ENCODE measurements around the gene SLAMF9. TPM values are rescaled to one million over a fixed set of nuclear protein-coding genes. Genes with fewer than 3 reads are reported as not detected.
A peak's percentile ranks its signal among the peaks of the same experiment; 100 is the strongest.

The SLAMF9 gene
- total RNA-seq, 1 donor from 2014 or later = not detected

DNA sequence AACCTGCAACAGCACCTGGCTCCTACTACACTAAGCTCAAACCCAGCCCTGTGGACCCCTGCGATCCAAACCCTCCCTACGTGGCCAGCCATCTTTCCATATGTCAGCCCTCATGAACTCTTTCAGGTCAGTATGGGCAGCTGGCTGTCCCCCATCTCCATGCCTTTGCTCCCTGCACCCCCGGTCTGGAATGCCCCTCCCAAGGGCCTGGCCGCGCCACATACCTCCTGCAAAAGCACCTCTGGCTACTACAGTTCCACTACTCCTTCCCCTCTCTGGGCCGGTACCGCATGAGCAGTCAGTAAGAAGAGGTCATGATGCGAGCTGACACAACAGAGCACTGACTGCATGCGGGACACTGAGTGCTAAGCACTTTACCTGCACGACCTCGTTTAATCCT lies 18.7 kb downstream of the SLAMF9 start:
- no peak for DNase-seq
- intact Hi-C loops (cut with DNase I) = loop anchor here (5.0 kb wide), 1 partner anchor 72 kb away; no protein-coding TSS in a partner anchor
- Histone ChIP-seq H3K27ac (no peak overlapping the region), H3K4me3 (no peak overlapping the region), H3K36me3 (no peaks in the 10 kb centered on the region), H3K4me1 (peaks cover 6% of the 10 kb centered on the region), H3K9me3 (no peaks in the 10 kb centered on the region), H3K27me3 (no peaks in the 10 kb centered on the region)
- no peak for ATAC-seq
- TF ChIP-seq, protein P1, sequence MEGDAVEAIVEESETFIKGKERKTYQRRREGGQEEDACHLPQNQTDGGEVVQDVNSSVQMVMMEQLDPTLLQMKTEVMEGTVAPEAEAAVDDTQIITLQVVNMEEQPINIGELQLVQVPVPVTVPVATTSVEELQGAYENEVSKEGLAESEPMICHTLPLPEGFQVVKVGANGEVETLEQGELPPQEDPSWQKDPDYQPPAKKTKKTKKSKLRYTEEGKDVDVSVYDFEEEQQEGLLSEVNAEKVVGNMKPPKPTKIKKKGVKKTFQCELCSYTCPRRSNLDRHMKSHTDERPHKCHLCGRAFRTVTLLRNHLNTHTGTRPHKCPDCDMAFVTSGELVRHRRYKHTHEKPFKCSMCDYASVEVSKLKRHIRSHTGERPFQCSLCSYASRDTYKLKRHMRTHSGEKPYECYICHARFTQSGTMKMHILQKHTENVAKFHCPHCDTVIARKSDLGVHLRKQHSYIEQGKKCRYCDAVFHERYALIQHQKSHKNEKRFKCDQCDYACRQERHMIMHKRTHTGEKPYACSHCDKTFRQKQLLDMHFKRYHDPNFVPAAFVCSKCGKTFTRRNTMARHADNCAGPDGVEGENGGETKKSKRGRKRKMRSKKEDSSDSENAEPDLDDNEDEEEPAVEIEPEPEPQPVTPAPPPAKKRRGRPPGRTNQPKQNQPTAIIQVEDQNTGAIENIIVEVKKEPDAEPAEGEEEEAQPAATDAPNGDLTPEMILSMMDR (IDR thresholded peaks at IDR 0.05) = no peak

DNA sequence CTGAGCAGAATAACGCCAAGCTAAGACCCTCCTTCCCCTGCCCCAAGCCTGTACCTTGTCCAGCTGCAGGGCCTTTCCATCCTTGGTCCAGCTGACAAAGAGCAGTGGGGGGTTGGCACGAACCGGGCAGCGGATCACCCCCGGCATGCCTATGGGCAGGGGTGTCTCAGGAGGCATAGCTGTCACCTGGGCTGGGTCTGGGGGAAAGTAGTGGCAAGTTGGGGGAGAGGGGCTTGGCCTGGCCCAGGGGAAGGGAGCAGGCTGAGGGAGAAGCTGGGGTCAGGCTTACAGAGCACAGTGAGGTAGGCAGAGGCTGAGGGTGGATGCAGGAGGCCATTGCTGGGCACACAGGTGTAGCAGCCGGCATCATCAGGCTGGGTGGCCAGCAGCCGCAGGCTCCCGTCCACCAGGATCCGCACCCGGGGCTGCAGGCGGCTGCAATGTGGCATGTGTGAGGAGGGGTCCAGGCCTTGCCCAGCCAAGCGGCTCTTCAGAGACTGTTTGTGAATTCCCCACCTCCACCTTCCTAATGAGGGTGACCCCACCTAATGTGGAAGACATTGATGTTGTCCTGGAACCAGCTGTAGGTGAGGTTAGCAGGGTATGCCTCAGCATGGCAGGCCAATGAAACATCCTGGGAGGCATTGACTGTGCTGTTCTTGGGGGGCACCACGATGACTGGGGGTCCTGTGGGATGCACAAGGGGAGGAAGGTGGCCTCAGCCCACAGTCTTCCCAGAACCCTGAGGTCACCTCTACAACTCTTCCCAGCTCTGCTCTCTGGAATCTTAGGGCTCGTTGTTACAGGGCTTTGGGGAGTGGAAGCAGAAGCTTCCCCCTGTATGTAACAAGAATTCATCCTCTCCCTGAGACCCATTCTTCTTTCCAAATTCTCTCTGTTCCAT lies 19.6 kb downstream of the SLAMF9 start:
- intact Hi-C loops (cut with DNase I) = loop anchor here (5.0 kb wide), 1 partner anchor 73 kb away; no protein-coding TSS in a partner anchor
- DNase-seq (peak; percentile 48), ATAC-seq (no peak)
- no peak overlapping the region for H3K27ac ChIP-seq
- H3K4me1 ChIP-seq = peaks cover 6% of the 10 kb centered on the region
- TF ChIP-seq, protein P1 (IDR thresholded peaks at IDR 0.05) = no peak
- no peak overlapping the region for H3K4me3 ChIP-seq
- H3K36me3 ChIP-seq = no peaks in the 10 kb centered on the region
- no peaks in the 10 kb centered on the region for H3K27me3 ChIP-seq
- H3K9me3 ChIP-seq = no peaks in the 10 kb centered on the region

DNA sequence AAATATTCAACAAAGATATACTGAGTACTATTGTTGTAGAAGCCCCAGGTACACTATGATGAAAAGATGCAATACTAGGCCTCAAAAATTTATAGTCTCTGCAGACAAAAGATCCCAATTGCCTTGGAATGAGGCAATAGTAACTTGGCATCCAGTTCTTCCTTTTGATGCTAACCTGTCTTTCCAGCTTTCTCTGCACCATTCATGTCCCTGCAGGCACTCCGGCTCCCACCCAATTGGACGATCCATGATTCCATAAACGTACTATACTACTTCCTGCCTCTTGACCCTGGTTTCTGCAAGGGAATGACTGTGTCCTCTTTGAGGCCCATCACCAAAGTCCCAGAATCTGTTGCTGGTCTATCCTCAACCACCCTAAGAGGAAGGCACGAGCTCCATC lies 20.7 kb downstream of the SLAMF9 start:
- Histone ChIP-seq H3K36me3 (no peaks in the 10 kb centered on the region), H3K4me3 (no peak overlapping the region), H3K27ac (no peak overlapping the region), H3K27me3 (no peaks in the 10 kb centered on the region), H3K4me1 (peaks cover 6% of the 10 kb centered on the region), H3K9me3 (no peaks in the 10 kb centered on the region)
- intact Hi-C loops (cut with DNase I) = no loop called here
- TF ChIP-seq, protein P1 (IDR thresholded peaks at IDR 0.05) = no peak
- no peak for ATAC-seq
- DNase-seq = no peak

DNA sequence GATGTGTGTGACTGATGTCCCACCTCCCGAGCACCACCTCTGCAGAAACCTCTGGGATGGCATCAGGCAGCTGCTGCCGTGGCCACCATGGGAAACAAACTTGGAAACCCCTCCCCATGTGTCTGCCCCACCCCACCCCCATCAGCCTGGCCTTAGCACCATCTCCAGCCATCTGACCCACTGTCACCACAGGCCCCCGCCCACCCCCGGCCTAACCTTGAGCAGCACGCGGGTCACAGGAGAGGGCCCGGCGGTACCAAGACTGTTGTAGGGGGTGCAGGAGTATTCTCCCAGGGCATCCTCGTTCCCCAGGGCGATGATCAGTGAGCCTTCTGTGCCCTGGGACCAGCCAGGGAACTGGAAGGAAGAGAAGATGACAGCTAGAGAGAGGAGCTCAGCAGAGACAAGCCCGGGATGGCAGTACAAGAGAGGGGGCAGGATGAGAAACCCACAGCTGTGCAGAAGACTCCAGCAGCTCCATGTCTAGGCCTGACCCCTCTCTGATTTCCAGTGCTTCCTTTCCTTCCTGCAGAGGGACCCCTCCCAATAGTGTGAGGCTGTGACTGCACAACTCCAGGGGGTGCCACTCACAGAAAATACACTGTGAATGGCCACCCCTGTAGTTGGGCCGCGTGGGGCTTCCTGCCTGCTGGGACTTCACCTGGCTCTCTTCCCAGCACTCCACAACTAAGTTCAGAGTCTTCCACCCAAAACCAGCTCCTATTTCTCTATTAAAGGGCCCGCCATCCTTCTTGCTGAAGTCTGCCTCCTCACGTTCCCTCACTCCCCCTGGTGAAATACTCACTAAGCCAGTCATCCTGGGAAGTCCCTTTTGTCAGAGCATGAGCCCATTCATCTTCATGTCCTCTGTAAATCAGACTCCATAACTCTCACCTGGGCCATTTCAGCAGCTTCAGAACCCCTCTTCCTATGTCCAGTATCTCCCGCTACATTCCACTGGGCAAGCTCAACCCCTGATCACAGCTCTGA lies 21.4 kb downstream of the SLAMF9 start:
- Histone ChIP-seq H3K9me3 (no peaks in the 10 kb centered on the region), H3K36me3 (no peaks in the 10 kb centered on the region), H3K27me3 (no peaks in the 10 kb centered on the region), H3K4me3 (no peak overlapping the region), H3K27ac (no peak overlapping the region), H3K4me1 (peaks cover 6% of the 10 kb centered on the region)
- intact Hi-C loops (cut with DNase I) = no loop called here
- TF ChIP-seq, protein P1 (IDR thresholded peaks at IDR 0.05) = no peak
- ATAC-seq (no peak), DNase-seq (no peak)

DNA sequence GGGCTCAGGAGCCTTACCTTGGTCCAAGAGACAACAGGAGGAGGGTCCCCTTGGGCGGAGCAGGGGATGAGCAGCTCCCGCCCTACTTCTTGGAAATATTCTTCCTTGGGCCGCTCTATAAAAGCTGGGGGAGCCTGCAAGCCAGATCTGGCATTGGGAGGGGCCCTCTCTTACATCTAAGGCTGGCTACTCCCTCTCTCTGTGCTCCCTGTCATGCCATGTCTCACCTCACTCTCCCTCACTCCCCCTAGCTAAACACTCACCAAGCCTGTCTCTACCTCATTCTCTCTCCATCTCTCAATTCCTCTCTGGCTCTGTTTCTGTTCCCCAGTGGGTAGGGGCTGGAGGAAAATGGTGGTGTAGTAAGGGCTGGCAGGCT lies 22.3 kb downstream of the SLAMF9 start:
- intact Hi-C loops (cut with DNase I) = no loop called here
- ATAC-seq = no peak
- Histone ChIP-seq H3K27me3 (no peaks in the 10 kb centered on the region), H3K27ac (no peak overlapping the region), H3K4me1 (peaks cover 6% of the 10 kb centered on the region), H3K4me3 (no peak overlapping the region), H3K9me3 (no peaks in the 10 kb centered on the region), H3K36me3 (no peaks in the 10 kb centered on the region)
- TF ChIP-seq, protein P1 (IDR thresholded peaks at IDR 0.05) = no peak
- DNase-seq = no peak
